Upper lobe of left lung (tissue), 6 donors: ENCODE measurements around the gene CAMK2N2. TPM values are rescaled to one million over a fixed set of nuclear protein-coding genes. Genes with fewer than 3 reads are reported as not detected.

Experiments
- ATAC-seq, 2 donors: fragments of 200-7000 bp; cut with Tn5 transposase; one replicate each; pipeline ENCODE4 v1.9.1; 2022; ENCODE audit warnings: mild to moderate bottlenecking in 2 of 2, moderate library complexity in 2 of 2; ENCODE audit not compliant: low FRiP score in 2 of 2
- DNase-seq, 2 donors: peaks; one replicate each; pipeline ENCODE4 v3.0.0-alpha.2; 2019 to 2020
- H3K27ac ChIP-seq, 4 donors: fragments of 200-600 bp; sonication (generic); one replicate each; pipeline ENCODE4 v1.5.1; 2016 to 2019
- H3K27me3 ChIP-seq, 4 donors: fragments of 200-600 bp; sonication (generic); one replicate each; pipeline ENCODE4 v1.5.1; 2017 to 2019
- H3K36me3 ChIP-seq, 4 donors: fragments of 200-600 bp; sonication (generic); one replicate each; pipeline ENCODE4 v1.5.1; 2016 to 2019
- H3K4me1 ChIP-seq, 4 donors: fragments of 200-600 bp; sonication (generic); one replicate each; pipeline ENCODE4 v1.5.1; 2018 to 2019
- H3K4me3 ChIP-seq, 4 donors: fragments of 200-600 bp; sonication (generic); one replicate each; pipeline ENCODE4 v1.5.1; 2017 to 2019; ENCODE audit warnings: mild to moderate bottlenecking in 2 of 4, moderate library complexity in 1 of 4
- H3K9me3 ChIP-seq, 4 donors: fragments of 200-600 bp; sonication (generic); one replicate each; pipeline ENCODE4 v1.5.1; 2018 to 2019
- CTCF ChIP-seq, 6 experiments: fragments of 450-650 bp in 4 of 6; fragments of 200-600 bp in 2 of 6; sonication (generic) in 2 of 6; IDR thresholded peaks; one replicate each; pipeline ENCODE4 v1.5.1; 2016 to 2019; ENCODE audit warnings: antibody characterized with exemption in 6 of 6
- EP300 ChIP-seq, 4 donors: sonication (generic); formaldehyde crosslinking; IDR thresholded peaks; one replicate each; pipeline ENCODE4 v1.5.1; 2017; ENCODE audit warnings: antibody characterized with exemption in 4 of 4, control low read depth in 2 of 4
- POLR2A ChIP-seq, 4 donors: fragments of 450-650 bp; IDR thresholded peaks; one replicate each; pipeline ENCODE4 v1.5.1; 2016 to 2017; ENCODE audit warnings: antibody characterized with exemption in 4 of 4, mild to moderate bottlenecking in 2 of 4
- POLR2AphosphoS5 ChIP-seq, 2 donors: sonication (generic); formaldehyde crosslinking; IDR thresholded peaks; one replicate each; pipeline ENCODE4 v1.5.1; 2017; ENCODE audit warnings: antibody characterized with exemption in 2 of 2
- WGBS, 2 donors: methylation state at CpG; one replicate each; pipeline ENCODE4 v1.1.5; 2017 to 2018; 5-methylcytosine and 5-hydroxymethylcytosine counted together
- total RNA-seq, 6 donors: library from RNA; depleted of rRNA in 4 of 6; stranded (reverse); fragments of >200 nt in 4 of 6; gene quantifications; one replicate each; pipeline versions ENCODE4 v1.1.0 to v1.2.1, GENCODE V29; 2016 to 2021
- donor health status: DM: no; HTN: no; CAD: no; lungs with moderate emphysema.
- donor health status: DM: no; HTN: yes; CAD: no; lungs with severe emphysema.

CAMK2N2 gene
- total RNA-seq, 6 donors from 2014 or later = 0.26 to 0.44 TPM; not detected in 4

DNA sequence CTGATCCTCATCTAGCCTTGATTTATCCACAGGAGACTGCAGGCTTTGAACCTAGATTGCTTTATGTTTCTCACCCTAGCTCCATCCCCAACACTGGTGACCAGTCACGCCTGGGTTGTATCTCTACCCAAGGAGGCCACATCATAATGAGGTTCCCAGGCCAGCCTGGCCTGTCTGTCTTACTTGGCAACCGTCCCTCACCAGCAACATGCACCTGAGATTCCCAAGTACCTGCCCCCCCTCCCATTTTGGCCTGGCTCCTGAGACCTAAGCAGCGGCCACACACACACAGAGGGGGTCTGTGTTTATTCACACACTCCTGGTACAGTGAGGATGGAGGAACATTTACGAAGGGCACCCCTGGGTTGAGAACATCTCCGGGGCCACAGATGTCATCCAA is 2.4 kb downstream of the CAMK2N2 start:
- Histone ChIP-seq H3K27me3 (peaks cover 0 to 32% (median 16%) of the 10 kb centered on the region in 4 donors), H3K9me3 (no peaks in the 10 kb centered on the region), H3K27ac (no peak overlapping the region), H3K36me3 (peaks cover 0 to 3% (median 0%) of the 10 kb centered on the region in 4 donors), H3K4me3 (no peak overlapping the region), H3K4me1 (peaks cover 30 to 35% (median 32%) of the 10 kb centered on the region in 4 donors)
- no peak for ATAC-seq
- no peak for DNase-seq
- 90 to 95% methylated on average over 3 to 5 of the region's 5 CpGs for WGBS, 2 donors
- TF ChIP-seq POLR2A (IDR thresholded peaks at IDR 0.05) = no peak
- TF ChIP-seq EP300 (IDR thresholded peaks at IDR 0.05) = no peak
- TF ChIP-seq CTCF (IDR thresholded peaks at IDR 0.05) = no peak
- no peak for TF ChIP-seq POLR2AphosphoS5 (IDR thresholded peaks at IDR 0.05)

- WGBS, 2 donors = 90 to 95% methylated on average over 21 to 23 of the region's 23 CpGs
- DNase-seq = no peak
- Histone ChIP-seq H3K27me3 (peaks cover 0 to 26% (median 13%) of the 10 kb centered on the region in 4 donors), H3K4me3 (no peak overlapping the region), H3K27ac (no peak overlapping the region), H3K4me1 (peaks cover 25 to 29% (median 26%) of the 10 kb centered on the region in 4 donors), H3K36me3 (peaks cover 0 to 3% (median 0%) of the 10 kb centered on the region in 4 donors), H3K9me3 (no peaks in the 10 kb centered on the region)
- no peak for ATAC-seq
- TF ChIP-seq CTCF (IDR thresholded peaks at IDR 0.05) (no peak), POLR2A (IDR thresholded peaks at IDR 0.05) (no peak), EP300 (IDR thresholded peaks at IDR 0.05) (no peak), POLR2AphosphoS5 (IDR thresholded peaks at IDR 0.05) (no peak)
Measured at GRCh38 chr3:184257083-184257915, 4.1 kb downstream of the CAMK2N2 start.

DNA sequence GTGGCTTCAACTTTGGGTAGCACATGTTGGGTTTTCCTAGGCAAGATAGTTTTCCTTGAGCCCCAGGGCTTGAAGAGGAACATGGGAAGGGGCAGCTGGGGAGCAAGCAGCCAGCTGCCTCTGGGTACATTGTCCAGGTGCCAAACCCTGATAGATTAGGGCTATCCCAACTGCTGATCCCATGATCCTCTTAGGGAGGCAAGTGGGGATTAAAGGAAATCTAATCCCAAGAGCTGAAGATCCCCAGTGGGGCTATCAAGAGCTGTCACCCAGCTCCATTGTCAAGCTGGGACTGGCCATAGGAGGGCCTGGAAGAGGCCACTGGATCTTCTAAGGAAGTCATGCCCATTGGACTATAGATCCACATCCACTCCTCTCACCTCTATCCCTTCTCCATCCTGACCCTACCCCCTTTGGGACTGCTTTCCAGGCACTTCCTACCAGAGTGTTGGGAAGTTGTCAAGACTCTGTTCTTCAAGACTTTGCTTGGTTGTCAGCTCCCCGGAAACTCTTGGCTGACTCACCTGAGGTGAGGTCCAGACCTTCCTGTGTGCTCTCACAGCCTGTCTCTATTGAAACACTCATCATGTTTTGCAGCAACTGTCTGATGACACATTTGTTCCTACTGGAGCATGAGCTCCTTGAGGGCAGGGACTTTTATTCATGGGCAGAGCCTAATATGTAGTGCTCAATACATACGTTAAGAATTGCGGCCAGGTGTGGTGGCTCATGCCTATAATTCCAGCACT is 5.9 kb downstream of the CAMK2N2 start:
- DNase-seq (no peak), ATAC-seq (no peak)
- no peak for TF ChIP-seq EP300 (IDR thresholded peaks at IDR 0.05)
- TF ChIP-seq POLR2A (IDR thresholded peaks at IDR 0.05) = no peak
- no peak for TF ChIP-seq POLR2AphosphoS5 (IDR thresholded peaks at IDR 0.05)
- TF ChIP-seq CTCF (IDR thresholded peaks at IDR 0.05) = no peak
- Histone ChIP-seq H3K36me3 (peaks cover 0 to 3% (median 0%) of the 10 kb centered on the region in 4 donors), H3K9me3 (no peaks in the 10 kb centered on the region), H3K27me3 (peaks cover 0 to 10% (median 5%) of the 10 kb centered on the region in 4 donors), H3K27ac (no peak overlapping the region), H3K4me1 (peaks cover 9 to 16% (median 11%) of the 10 kb centered on the region in 4 donors), H3K4me3 (no peak overlapping the region)
- WGBS, 2 donors = 89 to 94% methylated on average over 3 of the region's 3 CpGs

- peak in 1 of 2 donors; percentile 92 for DNase-seq
- 14 to 15% methylated on average over 17 to 20 of the region's 20 CpGs for WGBS, 2 donors
- H3K27me3 ChIP-seq = no peaks in the 10 kb centered on the region
- H3K4me3 ChIP-seq = peak overlapping the region; percentile 73 to 94 (median 80)
- H3K9me3 ChIP-seq = no peaks in the 10 kb centered on the region
- H3K4me1 ChIP-seq = peaks cover 11 to 34% (median 17%) of the 10 kb centered on the region in 4 donors
- peak; percentile 89 to 94 for ATAC-seq
- TF ChIP-seq POLR2A (IDR thresholded peaks at IDR 0.05) (no peak), CTCF (IDR thresholded peaks at IDR 0.05) (peak; percentile 72 to 92 (median 84))
- peaks cover 0 to 4% (median 1%) of the 10 kb centered on the region in 4 donors for H3K36me3 ChIP-seq
- peak overlapping the region; percentile 50 to 91 (median 86) for H3K27ac ChIP-seq
Measured at GRCh38 chr3:184250167-184250828, 11.1 kb downstream of the CAMK2N2 start.
